HFFc6 (cell line): ENCODE measurements around the gene GNL3. TPM values are rescaled to one million over a fixed set of nuclear protein-coding genes. Genes with fewer than 3 reads are reported as not detected.

Experiments used
- DNase-seq: peaks from one replicate; pipeline ENCODE4 v3.0.0-alpha.2; 2018
- H3K27ac Mint-ChIP-seq: 2 replicates; pipeline ENCODE4 v1.8.0; 2020; ENCODE audit warnings: mild to moderate bottlenecking, mixed read lengths
- H3K27me3 Mint-ChIP-seq: 2 replicates; pipeline ENCODE4 v1.8.0; 2021; ENCODE audit warnings: mild to moderate bottlenecking, moderate library complexity, mixed read lengths; ENCODE audit not compliant: insufficient read depth
- H3K36me3 Mint-ChIP-seq: 2 replicates; pipeline ENCODE4 v1.8.0; 2021; ENCODE audit warnings: low read depth, mixed read lengths
- H3K4me1 Mint-ChIP-seq: 2 replicates; pipeline ENCODE4 v1.8.0; 2020; ENCODE audit warnings: low read depth, mixed read lengths
- H3K4me3 Mint-ChIP-seq: 2 replicates; pipeline ENCODE4 v1.8.0; 2020; ENCODE audit warnings: mild to moderate bottlenecking, moderate library complexity, mixed read lengths
- H3K9me3 Mint-ChIP-seq: 2 replicates; pipeline ENCODE4 v1.8.0; 2020; ENCODE audit warnings: mild to moderate bottlenecking, mixed read lengths
- total RNA-seq, 6 experiments: library from RNA; stranded (reverse); fragmentation: NEBNext Ultra II Directional; extraction: Animal tissue kit (Norgen Biotek cat#: 25700); gene quantifications; 2 replicates in 1 of 6; 3 replicates in 5 of 6; pipeline ENCODE4 v1.2.3, GENCODE V29; 2021
- TF ChIP-seq, protein P1 (sequence below): fragments of 200-600 bp; sonication (generic); IDR thresholded peaks from 2 replicates; pipeline ENCODE4 v1.5.0; 2021; ENCODE audit warnings: antibody characterized with exemption, mild to moderate bottlenecking

The GNL3 gene
- total RNA-seq, 6 experiments from 2014 or later: 77.1 to 87.9 (median 80.9) TPM

DNA sequence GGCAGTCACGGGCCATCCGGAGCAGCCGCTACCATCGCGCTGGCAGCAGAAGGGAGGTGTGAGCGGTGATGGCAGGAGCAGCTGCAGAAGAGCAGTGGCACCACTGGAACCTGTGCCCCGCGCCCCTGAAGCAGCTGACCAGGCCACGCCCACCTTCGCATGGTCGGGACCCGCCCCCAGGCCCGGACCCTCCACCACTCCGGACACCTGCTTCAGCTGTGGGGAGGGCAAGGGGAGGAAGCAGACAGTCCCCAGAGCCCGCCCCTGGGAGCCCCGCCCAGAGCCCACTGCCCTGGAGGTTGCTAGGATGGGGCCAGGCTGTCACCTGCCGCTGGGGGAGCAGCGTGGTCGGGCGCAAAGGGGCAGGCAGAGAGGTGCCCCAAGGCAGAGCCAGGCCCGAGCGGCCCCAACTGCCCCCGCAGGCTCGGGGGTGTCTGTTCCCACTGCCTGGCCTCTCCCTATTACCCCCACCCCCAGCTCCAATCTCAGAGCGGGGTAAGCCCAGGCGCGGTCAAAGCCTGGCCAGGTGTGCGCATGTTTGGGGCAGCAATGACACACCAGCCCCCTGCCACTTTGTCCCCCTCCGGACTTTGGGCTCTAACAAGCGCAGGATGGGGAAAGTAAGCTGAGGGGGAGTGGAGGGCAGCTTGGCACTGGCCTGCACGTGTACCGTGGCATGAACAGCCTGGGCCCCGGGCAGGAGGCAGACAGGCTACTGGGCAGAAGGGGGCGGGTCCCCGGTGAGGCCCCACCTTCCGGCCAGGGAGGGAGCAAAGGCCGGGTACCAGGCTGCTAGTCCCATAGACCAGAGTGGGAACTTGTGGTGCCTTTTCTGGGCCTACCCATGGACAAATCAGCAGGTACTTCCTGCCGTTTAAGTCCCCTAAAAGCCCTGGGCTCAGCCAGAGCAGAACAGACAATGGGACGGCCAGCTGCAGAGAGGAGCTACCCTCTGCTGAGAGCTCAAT lies 28.8 kb downstream of the GNL3 start:
- H3K9me3 Mint-ChIP-seq: no peaks in the 10 kb centered on the region; the same call in 1 of the 2 replicates
- TF ChIP-seq, protein P1, sequence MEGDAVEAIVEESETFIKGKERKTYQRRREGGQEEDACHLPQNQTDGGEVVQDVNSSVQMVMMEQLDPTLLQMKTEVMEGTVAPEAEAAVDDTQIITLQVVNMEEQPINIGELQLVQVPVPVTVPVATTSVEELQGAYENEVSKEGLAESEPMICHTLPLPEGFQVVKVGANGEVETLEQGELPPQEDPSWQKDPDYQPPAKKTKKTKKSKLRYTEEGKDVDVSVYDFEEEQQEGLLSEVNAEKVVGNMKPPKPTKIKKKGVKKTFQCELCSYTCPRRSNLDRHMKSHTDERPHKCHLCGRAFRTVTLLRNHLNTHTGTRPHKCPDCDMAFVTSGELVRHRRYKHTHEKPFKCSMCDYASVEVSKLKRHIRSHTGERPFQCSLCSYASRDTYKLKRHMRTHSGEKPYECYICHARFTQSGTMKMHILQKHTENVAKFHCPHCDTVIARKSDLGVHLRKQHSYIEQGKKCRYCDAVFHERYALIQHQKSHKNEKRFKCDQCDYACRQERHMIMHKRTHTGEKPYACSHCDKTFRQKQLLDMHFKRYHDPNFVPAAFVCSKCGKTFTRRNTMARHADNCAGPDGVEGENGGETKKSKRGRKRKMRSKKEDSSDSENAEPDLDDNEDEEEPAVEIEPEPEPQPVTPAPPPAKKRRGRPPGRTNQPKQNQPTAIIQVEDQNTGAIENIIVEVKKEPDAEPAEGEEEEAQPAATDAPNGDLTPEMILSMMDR: no peak
- H3K27ac Mint-ChIP-seq: no peak overlapping the region
- peaks cover 11% of the 10 kb centered on the region for H3K36me3 Mint-ChIP-seq
- H3K4me3 Mint-ChIP-seq: no peak overlapping the region
- no peaks in the 10 kb centered on the region for H3K27me3 Mint-ChIP-seq
- DNase-seq: no peak
- no peaks in the 10 kb centered on the region for H3K4me1 Mint-ChIP-seq

DNA sequence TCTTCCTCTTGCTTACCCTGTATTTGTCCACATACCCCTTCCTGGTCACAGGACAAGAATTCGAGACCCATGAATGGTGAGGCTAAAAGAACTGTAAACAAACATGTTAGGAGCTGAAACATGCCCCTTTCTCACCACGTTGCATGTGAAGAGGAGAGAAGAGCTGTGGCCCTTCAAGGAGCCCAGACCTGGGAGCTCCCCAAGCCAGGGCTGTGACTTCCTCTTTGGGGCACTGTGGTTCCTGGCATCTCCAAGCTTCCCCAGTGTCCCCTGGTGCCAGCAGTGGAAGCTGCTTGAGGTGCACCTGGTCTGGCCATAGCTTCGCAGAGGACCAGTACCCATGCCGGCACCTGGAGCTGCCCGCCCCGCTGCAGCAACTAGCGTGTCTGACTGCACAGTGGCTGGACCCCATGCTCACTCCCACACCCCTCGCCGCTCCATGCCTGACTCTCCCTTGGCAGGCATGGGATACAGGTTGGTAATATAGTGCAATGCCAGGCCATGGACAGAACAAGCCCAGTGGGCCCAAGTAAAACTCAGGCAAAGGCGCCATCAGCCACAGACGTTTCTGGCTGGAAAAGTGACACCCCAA lies 30.0 kb downstream of the GNL3 start:
- Mint-ChIP-seq H3K4me1 (no peaks in the 10 kb centered on the region), H3K4me3 (no peak overlapping the region), H3K27ac (no peak overlapping the region), H3K36me3 (peaks cover 14% of the 10 kb centered on the region), H3K9me3 (no peaks in the 10 kb centered on the region; the same call in 1 of the 2 replicates), H3K27me3 (no peaks in the 10 kb centered on the region)
- TF ChIP-seq, protein P1: no peak
- no peak for DNase-seq

DNA sequence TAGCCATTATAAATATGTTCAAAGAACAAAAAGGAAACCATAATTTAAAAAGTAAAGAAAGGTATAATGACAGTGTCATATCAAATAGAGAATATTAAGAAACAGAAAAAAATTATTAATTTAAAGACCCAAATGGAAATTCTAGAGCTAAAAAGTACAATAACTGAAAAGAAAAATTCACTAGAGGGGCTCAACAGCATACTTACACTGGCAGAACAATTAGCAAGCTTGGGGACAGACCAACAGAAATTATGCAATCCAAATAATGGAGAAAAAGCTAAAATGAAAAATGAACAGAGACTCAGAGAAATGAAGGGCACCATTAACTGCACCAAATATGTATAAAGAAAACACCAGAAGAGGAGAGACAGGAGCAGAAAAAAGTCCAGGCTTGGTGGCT lies 33.8 kb downstream of the GNL3 start:
- Mint-ChIP-seq H3K4me3 (no peak overlapping the region), H3K27ac (no peak overlapping the region), H3K36me3 (peaks cover 5% of the 10 kb centered on the region), H3K9me3 (no peaks in the 10 kb centered on the region; the same call in 1 of the 2 replicates), H3K4me1 (0 out of 2 replicates have a peak, but pooled peaks cover 8% of the 10 kb centered on the region), H3K27me3 (no peaks in the 10 kb centered on the region)
- TF ChIP-seq, protein P1: no peak
- DNase-seq: no peak

DNA sequence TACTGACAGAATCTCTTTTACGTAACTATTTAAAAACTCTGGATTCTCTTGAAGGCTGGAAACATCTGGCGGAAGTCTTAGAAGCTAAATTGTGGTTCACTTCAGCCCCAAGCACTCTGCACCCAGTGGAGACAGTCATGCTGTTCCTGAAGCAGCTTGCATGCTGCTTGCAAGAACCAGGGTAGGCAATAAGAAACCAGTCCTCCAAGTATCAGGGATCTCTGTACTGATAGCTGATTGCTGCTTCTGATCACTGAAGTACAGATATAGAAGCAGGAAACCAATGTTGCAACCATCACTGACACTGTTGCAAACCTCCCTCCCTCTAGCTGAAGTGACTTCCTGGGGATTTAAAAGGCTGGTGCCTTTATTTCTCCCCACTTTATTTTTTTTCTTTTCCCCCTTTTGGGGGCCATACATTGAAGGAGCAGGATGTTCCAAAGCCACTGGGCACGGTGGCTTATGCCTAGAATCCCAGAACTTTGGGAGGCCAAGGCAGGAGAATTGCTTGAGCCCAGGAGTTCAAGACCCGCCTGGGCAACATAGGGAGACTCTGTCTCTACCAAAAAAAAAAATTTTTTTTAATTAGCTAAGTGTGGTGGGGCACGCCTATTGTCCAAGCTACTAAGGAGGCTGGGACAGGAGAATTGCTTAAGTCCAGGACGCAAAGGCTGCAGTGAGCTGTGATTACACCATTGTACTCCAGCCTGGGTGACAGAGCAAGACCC lies 35.3 kb downstream of the GNL3 start:
- no peak overlapping the region for H3K4me3 Mint-ChIP-seq
- no peaks in the 10 kb centered on the region for H3K27me3 Mint-ChIP-seq
- TF ChIP-seq, protein P1: no peak
- H3K4me1 Mint-ChIP-seq: 0 out of 2 replicates have a peak, but pooled peaks cover 8% of the 10 kb centered on the region
- H3K36me3 Mint-ChIP-seq: peaks cover 10% of the 10 kb centered on the region
- no peak overlapping the region for H3K27ac Mint-ChIP-seq
- H3K9me3 Mint-ChIP-seq: no peaks in the 10 kb centered on the region; the same call in 1 of the 2 replicates
- no peak for DNase-seq

DNA sequence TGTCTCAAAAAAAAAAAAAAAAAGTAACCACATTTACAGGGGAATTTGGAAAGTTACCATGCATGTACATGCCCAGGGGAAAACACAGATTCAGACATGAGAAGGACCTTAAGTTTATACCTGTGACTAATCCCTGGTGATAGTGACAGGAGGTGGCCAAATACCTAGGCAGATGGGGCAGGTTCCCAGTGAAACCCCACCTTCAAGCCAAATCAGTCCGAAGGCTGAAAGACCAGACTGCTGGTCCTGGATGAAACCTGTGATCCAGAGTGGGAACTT lies 35.8 kb downstream of the GNL3 start:
- H3K4me3 Mint-ChIP-seq: no peak overlapping the region
- no peaks in the 10 kb centered on the region; the same call in 1 of the 2 replicates for H3K9me3 Mint-ChIP-seq
- no peak for DNase-seq
- no peak overlapping the region for H3K27ac Mint-ChIP-seq
- H3K27me3 Mint-ChIP-seq: no peaks in the 10 kb centered on the region
- TF ChIP-seq, protein P1: no peak
- H3K36me3 Mint-ChIP-seq: peaks cover 11% of the 10 kb centered on the region
- H3K4me1 Mint-ChIP-seq: 0 out of 2 replicates have a peak, but pooled peaks cover 8% of the 10 kb centered on the region
